ENCODE results near the gene SERTAD3.

DNA sequence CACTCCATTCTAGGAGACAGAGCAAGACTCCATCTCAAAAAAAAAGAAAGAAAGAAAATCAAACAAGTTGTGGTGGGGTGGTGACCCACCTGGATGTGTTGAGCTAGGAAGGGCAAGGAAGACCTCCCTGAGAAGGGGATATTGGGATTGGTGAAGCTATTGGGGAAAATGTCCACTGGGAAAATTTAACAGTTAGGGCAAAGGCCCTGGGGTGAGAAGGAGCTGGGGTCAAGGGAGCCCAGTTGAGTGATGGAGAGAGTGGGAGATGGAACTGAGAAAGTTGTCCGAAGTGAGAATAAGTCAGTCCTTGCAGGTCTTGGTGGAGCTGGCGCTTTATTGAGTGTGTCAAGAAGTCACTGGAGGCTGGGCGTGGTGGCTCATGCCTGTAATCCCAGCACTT lies 5.9 kb downstream of the SERTAD3 start:
- TF ChIP-seq, protein P1, sequence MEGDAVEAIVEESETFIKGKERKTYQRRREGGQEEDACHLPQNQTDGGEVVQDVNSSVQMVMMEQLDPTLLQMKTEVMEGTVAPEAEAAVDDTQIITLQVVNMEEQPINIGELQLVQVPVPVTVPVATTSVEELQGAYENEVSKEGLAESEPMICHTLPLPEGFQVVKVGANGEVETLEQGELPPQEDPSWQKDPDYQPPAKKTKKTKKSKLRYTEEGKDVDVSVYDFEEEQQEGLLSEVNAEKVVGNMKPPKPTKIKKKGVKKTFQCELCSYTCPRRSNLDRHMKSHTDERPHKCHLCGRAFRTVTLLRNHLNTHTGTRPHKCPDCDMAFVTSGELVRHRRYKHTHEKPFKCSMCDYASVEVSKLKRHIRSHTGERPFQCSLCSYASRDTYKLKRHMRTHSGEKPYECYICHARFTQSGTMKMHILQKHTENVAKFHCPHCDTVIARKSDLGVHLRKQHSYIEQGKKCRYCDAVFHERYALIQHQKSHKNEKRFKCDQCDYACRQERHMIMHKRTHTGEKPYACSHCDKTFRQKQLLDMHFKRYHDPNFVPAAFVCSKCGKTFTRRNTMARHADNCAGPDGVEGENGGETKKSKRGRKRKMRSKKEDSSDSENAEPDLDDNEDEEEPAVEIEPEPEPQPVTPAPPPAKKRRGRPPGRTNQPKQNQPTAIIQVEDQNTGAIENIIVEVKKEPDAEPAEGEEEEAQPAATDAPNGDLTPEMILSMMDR (conservative IDR thresholded peaks at IDR 0.05; ENCODE audit: low read depth, low read length): no peak
- no peak for TF ChIP-seq EZH2 (IDR thresholded peaks at IDR 0.05; ENCODE audit: borderline replicate concordance, low read depth, low read length, poor library complexity, severe bottlenecking)

Measured in A673 (cell line).